HAP-1 (cell line): ENCODE measurements around the gene IGFL3.

Source experiments
- DNase-seq, 2 experiments: peaks; one replicate each; pipeline ENCODE4 v3.0.0-alpha.2; 2016 to 2020; ENCODE audit warnings: low spot score in 2 of 2
- H3K27me3 ChIP-seq: fragments of 250-450 bp; sonication (Bioruptor Pico); 2 replicates; pipeline ENCODE4 v1.5.1; 2020; ENCODE audit warnings: low read depth, mild to moderate bottlenecking, moderate library complexity
- H3K36me3 ChIP-seq: fragments of 250-450 bp; sonication (Bioruptor Pico); replicated peaks from 2 replicates; pipeline ENCODE4 v1.5.1; 2020; ENCODE audit warnings: mild to moderate bottlenecking
- H3K4me1 ChIP-seq: fragments of 250-450 bp; sonication (Bioruptor Pico); 2 replicates; pipeline ENCODE4 v1.5.1; 2020; ENCODE audit warnings: mild to moderate bottlenecking
- H3K4me3 ChIP-seq: fragments of 250-450 bp; sonication (Bioruptor Pico); 2 replicates; pipeline ENCODE4 v1.5.1; 2020; ENCODE audit warnings: mild to moderate bottlenecking, moderate library complexity
- H3K9me3 ChIP-seq: fragments of 250-450 bp; sonication (Bioruptor Pico); 2 replicates; pipeline ENCODE4 v1.5.1; 2020; ENCODE audit warnings: mild to moderate bottlenecking, moderate library complexity
- in situ Hi-C: fragments of 300-500 bp; cut with MboI; formaldehyde crosslinking; loops from 3 replicates; pipeline ENCODE4 v1.14.3; 2020; ENCODE audit warnings: low sequenced_read_pairs, inconsistent platforms, mixed read lengths

IGFL3 gene

GRCh38 chr19:46137915-46138473, 13.5 kb upstream of the IGFL3 start:
- no peaks in the 10 kb centered on the region for H3K9me3 ChIP-seq
- no peaks in the 10 kb centered on the region for H3K36me3 ChIP-seq
- peaks cover 9% of the 10 kb centered on the region; the same call in 1 of the 2 replicates for H3K27me3 ChIP-seq
- H3K4me3 ChIP-seq = no peak overlapping the region
- no peak for DNase-seq
- in situ Hi-C loops = no loop called here
- peaks cover 4% of the 10 kb centered on the region; the same call in 1 of the 2 replicates for H3K4me1 ChIP-seq

GRCh38 chr19:46134527-46134926, 10.0 kb upstream of the IGFL3 start:
- DNase-seq = no peak
- Histone ChIP-seq H3K36me3 (no peaks in the 10 kb centered on the region), H3K27me3 (peaks cover 6% of the 10 kb centered on the region), H3K9me3 (no peaks in the 10 kb centered on the region), H3K4me1 (peaks cover 4% of the 10 kb centered on the region; the same call in 1 of the 2 replicates), H3K4me3 (no peak overlapping the region)
- in situ Hi-C loops = no loop called here

- in situ Hi-C loops = no loop called here
- no peak for DNase-seq
- Histone ChIP-seq H3K36me3 (no peaks in the 10 kb centered on the region), H3K4me3 (no peak overlapping the region), H3K9me3 (no peaks in the 10 kb centered on the region), H3K4me1 (peaks cover 4% of the 10 kb centered on the region; the same call in 1 of the 2 replicates), H3K27me3 (peaks cover 11% of the 10 kb centered on the region)
Observed at GRCh38 chr19:46133777-46134241, 9.3 kb upstream of the IGFL3 start.

GRCh38 chr19:46133101-46133627, 8.7 kb upstream of the IGFL3 start:
- Histone ChIP-seq H3K4me1 (peaks cover 4% of the 10 kb centered on the region; the same call in 1 of the 2 replicates), H3K36me3 (no peaks in the 10 kb centered on the region), H3K27me3 (peaks cover 17% of the 10 kb centered on the region), H3K9me3 (no peaks in the 10 kb centered on the region), H3K4me3 (no peak overlapping the region)
- peak; percentile 53 to 55 for DNase-seq
- in situ Hi-C loops = no loop called here

GRCh38 chr19:46132508-46133100, 8.1 kb upstream of the IGFL3 start:
- Histone ChIP-seq H3K4me3 (no peak overlapping the region), H3K9me3 (no peaks in the 10 kb centered on the region), H3K36me3 (no peaks in the 10 kb centered on the region), H3K4me1 (peaks cover 4% of the 10 kb centered on the region; the same call in 1 of the 2 replicates), H3K27me3 (peaks cover 21% of the 10 kb centered on the region)
- in situ Hi-C loops = no loop called here
- no peak for DNase-seq

- Histone ChIP-seq H3K4me3 (no peak overlapping the region), H3K4me1 (peaks cover 4% of the 10 kb centered on the region; the same call in 1 of the 2 replicates), H3K36me3 (no peaks in the 10 kb centered on the region), H3K27me3 (peaks cover 24% of the 10 kb centered on the region), H3K9me3 (no peaks in the 10 kb centered on the region)
- in situ Hi-C loops = no loop called here
- DNase-seq = no peak
Observed at GRCh38 chr19:46131485-46132143, 7.1 kb upstream of the IGFL3 start.

GRCh38 chr19:46126086-46126580, 1.6 kb upstream of the IGFL3 start:
- Histone ChIP-seq H3K4me3 (no peak overlapping the region), H3K36me3 (no peaks in the 10 kb centered on the region), H3K27me3 (peaks cover 41% of the 10 kb centered on the region), H3K9me3 (no peaks in the 10 kb centered on the region), H3K4me1 (no peaks in the 10 kb centered on the region)
- DNase-seq = no peak
- in situ Hi-C loops = no loop called here

- DNase-seq = no peak
- in situ Hi-C loops = no loop called here
- Histone ChIP-seq H3K36me3 (no peaks in the 10 kb centered on the region), H3K4me3 (no peak overlapping the region), H3K4me1 (no peaks in the 10 kb centered on the region), H3K27me3 (peaks cover 41% of the 10 kb centered on the region), H3K9me3 (no peaks in the 10 kb centered on the region)
Observed at GRCh38 chr19:46125447-46125846, 959 bp upstream of the IGFL3 start.

- peaks cover 3% of the 10 kb centered on the region for H3K27me3 ChIP-seq
- H3K36me3 ChIP-seq = no peaks in the 10 kb centered on the region
- no peaks in the 10 kb centered on the region for H3K4me1 ChIP-seq
- no peaks in the 10 kb centered on the region for H3K9me3 ChIP-seq
- no peak overlapping the region for H3K4me3 ChIP-seq
- in situ Hi-C loops = no loop called here
- no peak for DNase-seq
Observed at GRCh38 chr19:46118136-46118535, 6.4 kb downstream of the IGFL3 start.

GRCh38 chr19:46116121-46116520, 8.4 kb downstream of the IGFL3 start:
- Histone ChIP-seq H3K27me3 (no peaks in the 10 kb centered on the region; the same call in none of the 2 replicates), H3K36me3 (no peaks in the 10 kb centered on the region), H3K4me3 (no peak overlapping the region), H3K4me1 (no peaks in the 10 kb centered on the region), H3K9me3 (no peaks in the 10 kb centered on the region)
- no peak for DNase-seq
- in situ Hi-C loops = no loop called here

GRCh38 chr19:46115396-46116106, 8.9 kb downstream of the IGFL3 start:
- Histone ChIP-seq H3K9me3 (no peaks in the 10 kb centered on the region), H3K27me3 (no peaks in the 10 kb centered on the region; the same call in none of the 2 replicates), H3K36me3 (no peaks in the 10 kb centered on the region), H3K4me1 (no peaks in the 10 kb centered on the region), H3K4me3 (no peak overlapping the region)
- in situ Hi-C loops = no loop called here
- no peak for DNase-seq

- Histone ChIP-seq H3K27me3 (no peaks in the 10 kb centered on the region; the same call in none of the 2 replicates), H3K36me3 (no peaks in the 10 kb centered on the region), H3K4me3 (no peak overlapping the region), H3K4me1 (no peaks in the 10 kb centered on the region), H3K9me3 (no peaks in the 10 kb centered on the region; the same call in 1 of the 2 replicates)
- in situ Hi-C loops = no loop called here
- DNase-seq = no peak
Observed at GRCh38 chr19:46113726-46114125, 10.8 kb downstream of the IGFL3 start.

GRCh38 chr19:46112527-46112926, 12.0 kb downstream of the IGFL3 start:
- H3K9me3 ChIP-seq = no peaks in the 10 kb centered on the region; the same call in 1 of the 2 replicates
- no peak overlapping the region for H3K4me3 ChIP-seq
- in situ Hi-C loops = no loop called here
- DNase-seq = no peak
- no peaks in the 10 kb centered on the region for H3K4me1 ChIP-seq
- no peaks in the 10 kb centered on the region for H3K36me3 ChIP-seq
- H3K27me3 ChIP-seq = no peaks in the 10 kb centered on the region; the same call in none of the 2 replicates
